Measurements from ENCODE around the gene ISY1. TPM values are rescaled to one million over a fixed set of nuclear protein-coding genes. Genes with fewer than 3 reads are reported as not detected.

ISY1 gene
- total RNA-seq, 1 experiment from 2014 or later = 43.6 TPM

GRCh38 chr3:129183569-129184395, 22.9 kb upstream of the ISY1 start, which contains the start of gene CNBP (continued):
- TF ChIP-seq, protein P1, sequence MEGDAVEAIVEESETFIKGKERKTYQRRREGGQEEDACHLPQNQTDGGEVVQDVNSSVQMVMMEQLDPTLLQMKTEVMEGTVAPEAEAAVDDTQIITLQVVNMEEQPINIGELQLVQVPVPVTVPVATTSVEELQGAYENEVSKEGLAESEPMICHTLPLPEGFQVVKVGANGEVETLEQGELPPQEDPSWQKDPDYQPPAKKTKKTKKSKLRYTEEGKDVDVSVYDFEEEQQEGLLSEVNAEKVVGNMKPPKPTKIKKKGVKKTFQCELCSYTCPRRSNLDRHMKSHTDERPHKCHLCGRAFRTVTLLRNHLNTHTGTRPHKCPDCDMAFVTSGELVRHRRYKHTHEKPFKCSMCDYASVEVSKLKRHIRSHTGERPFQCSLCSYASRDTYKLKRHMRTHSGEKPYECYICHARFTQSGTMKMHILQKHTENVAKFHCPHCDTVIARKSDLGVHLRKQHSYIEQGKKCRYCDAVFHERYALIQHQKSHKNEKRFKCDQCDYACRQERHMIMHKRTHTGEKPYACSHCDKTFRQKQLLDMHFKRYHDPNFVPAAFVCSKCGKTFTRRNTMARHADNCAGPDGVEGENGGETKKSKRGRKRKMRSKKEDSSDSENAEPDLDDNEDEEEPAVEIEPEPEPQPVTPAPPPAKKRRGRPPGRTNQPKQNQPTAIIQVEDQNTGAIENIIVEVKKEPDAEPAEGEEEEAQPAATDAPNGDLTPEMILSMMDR (IDR thresholded peaks at IDR 0.05 in 2 of 3, conservative IDR thresholded peaks at IDR 0.05 in 1 of 3; ENCODE audit: borderline replicate concordance in 1 of 3, insufficient read depth in 1 of 3, low read depth in 2 of 3, low read length in 2 of 3) = no peak
- peak; percentile 49 for TF ChIP-seq YY1 (IDR thresholded peaks at IDR 0.05; ENCODE audit: extremely low read depth, insufficient replicate concordance, low read depth, low read length)

GRCh38 chr3:129182390-129183185, 21.7 kb upstream of the ISY1 start:
- TSS peak; percentile 45 for BruUV-seq (replicated peaks)

More at GRCh38 chr3:129182390-129183185, 21.7 kb upstream of the ISY1 start:
- peak overlapping the region; percentile 100 for H3K9ac ChIP-seq (ENCODE audit: low read length)
- peak overlapping the region; percentile 99 for H3K27ac ChIP-seq (ENCODE audit: low read depth, low read length)
- H3K36me3 ChIP-seq (ENCODE audit: control insufficient read depth in 1 of 2, insufficient read depth in 2 of 2, low read length in 2 of 2) = peaks cover 14 to 17% of the 10 kb centered on the region in 2 experiments
- CTCF ChIA-PET = interaction anchor here (1.3 kb wide), 1 partner anchor 20 kb away, joined by 3 read pairs; no protein-coding TSS in a partner anchor
- ATAC-seq = no peak
- RAD21 ChIA-PET (ENCODE audit: low non-redundant PET in 1 of 2, low total read pairs in 2 of 2, uncharacterized antibody in 2 of 2, unreplicated experiment in 2 of 2) = no interaction called here
- H3K4me3 ChIP-seq (replicated peaks in 1 of 2; ENCODE audit: low read depth in 1 of 2, low read length in 2 of 2) = peak overlapping the region; percentile 73 to 99
- H2AFZ ChIP-seq (ENCODE audit: low read depth, low read length, poor library complexity, severe bottlenecking) = no peak overlapping the region
- intact Hi-C loops (cut with micrococcal nuclease) = loop anchor here (2.0 to 5.0 kb wide), 2 partner anchors 45 to 62 kb away; no protein-coding TSS in a partner anchor
- peaks cover 30% of the 10 kb centered on the region for H4K20me1 ChIP-seq (ENCODE audit: insufficient read depth)
- H3K79me2 ChIP-seq (ENCODE audit: insufficient read depth, low read length) = peaks cover 84% of the 10 kb centered on the region
- TF ChIP-seq SRF (IDR thresholded peaks at IDR 0.05; ENCODE audit: low read depth) (no peak), FOSL1 (IDR thresholded peaks at IDR 0.05; ENCODE audit: low read depth) (no peak), TCF7L2 (IDR thresholded peaks at IDR 0.05; ENCODE audit: borderline replicate concordance, extremely low read depth, insufficient read depth, insufficient read length) (no peak), RAD21 (IDR thresholded peaks at IDR 0.05; ENCODE audit: low read depth) (no peak), CEBPB (IDR thresholded peaks at IDR 0.05; ENCODE audit: low read depth) (no peak), ELF1 (IDR thresholded peaks at IDR 0.05; ENCODE audit: borderline replicate concordance, low read depth) (no peak)
- TF ChIP-seq, protein P2, sequence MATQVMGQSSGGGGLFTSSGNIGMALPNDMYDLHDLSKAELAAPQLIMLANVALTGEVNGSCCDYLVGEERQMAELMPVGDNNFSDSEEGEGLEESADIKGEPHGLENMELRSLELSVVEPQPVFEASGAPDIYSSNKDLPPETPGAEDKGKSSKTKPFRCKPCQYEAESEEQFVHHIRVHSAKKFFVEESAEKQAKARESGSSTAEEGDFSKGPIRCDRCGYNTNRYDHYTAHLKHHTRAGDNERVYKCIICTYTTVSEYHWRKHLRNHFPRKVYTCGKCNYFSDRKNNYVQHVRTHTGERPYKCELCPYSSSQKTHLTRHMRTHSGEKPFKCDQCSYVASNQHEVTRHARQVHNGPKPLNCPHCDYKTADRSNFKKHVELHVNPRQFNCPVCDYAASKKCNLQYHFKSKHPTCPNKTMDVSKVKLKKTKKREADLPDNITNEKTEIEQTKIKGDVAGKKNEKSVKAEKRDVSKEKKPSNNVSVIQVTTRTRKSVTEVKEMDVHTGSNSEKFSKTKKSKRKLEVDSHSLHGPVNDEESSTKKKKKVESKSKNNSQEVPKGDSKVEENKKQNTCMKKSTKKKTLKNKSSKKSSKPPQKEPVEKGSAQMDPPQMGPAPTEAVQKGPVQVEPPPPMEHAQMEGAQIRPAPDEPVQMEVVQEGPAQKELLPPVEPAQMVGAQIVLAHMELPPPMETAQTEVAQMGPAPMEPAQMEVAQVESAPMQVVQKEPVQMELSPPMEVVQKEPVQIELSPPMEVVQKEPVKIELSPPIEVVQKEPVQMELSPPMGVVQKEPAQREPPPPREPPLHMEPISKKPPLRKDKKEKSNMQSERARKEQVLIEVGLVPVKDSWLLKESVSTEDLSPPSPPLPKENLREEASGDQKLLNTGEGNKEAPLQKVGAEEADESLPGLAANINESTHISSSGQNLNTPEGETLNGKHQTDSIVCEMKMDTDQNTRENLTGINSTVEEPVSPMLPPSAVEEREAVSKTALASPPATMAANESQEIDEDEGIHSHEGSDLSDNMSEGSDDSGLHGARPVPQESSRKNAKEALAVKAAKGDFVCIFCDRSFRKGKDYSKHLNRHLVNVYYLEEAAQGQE (IDR thresholded peaks at IDR 0.05; ENCODE audit: low read depth) = no peak
- TF ChIP-seq, protein P3, sequence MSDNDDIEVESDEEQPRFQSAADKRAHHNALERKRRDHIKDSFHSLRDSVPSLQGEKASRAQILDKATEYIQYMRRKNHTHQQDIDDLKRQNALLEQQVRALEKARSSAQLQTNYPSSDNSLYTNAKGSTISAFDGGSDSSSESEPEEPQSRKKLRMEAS (IDR thresholded peaks at IDR 0.05) = no peak
- H3K4me2 ChIP-seq (ENCODE audit: low read length) = peak overlapping the region; percentile 84
- peaks cover 7 to 32% of the 10 kb centered on the region in 2 experiments for H3K4me1 ChIP-seq (ENCODE audit: control insufficient read depth in 1 of 2, insufficient read depth in 2 of 2, low read length in 2 of 2)
- H3K27me3 ChIP-seq (ENCODE audit: insufficient read depth, low read length) = no peaks in the 10 kb centered on the region
- no peak for DNase-seq (ENCODE audit: low read depth, low spot score)
- POLR2A ChIA-PET = interaction anchor here (1.5 to 2.2 kb wide), 3 partner anchors 20 to 63 kb away, joined by 5 to 12 read pairs (median 7); no protein-coding TSS in a partner anchor
- H3K9me2 ChIP-seq (ENCODE audit: insufficient read depth) = no peaks in the 10 kb centered on the region
- no peaks in the 10 kb centered on the region for H3K9me3 ChIP-seq (ENCODE audit: control insufficient read depth in 1 of 2, insufficient read depth in 1 of 2, low read depth in 1 of 2, low read length in 2 of 2)

All from HCT116 (cell line).